HCT116 (cell line): Measurements from ENCODE around the gene SOX18. TPM values are rescaled to one million over a fixed set of nuclear protein-coding genes. Genes with fewer than 3 reads are reported as not detected.

Source experiments
- ATAC-seq: fragments of 200-7000 bp; cut with Tn5 transposase; 2 replicates; pipeline ENCODE4 v1.9.1; 2020; ENCODE audit warnings: mild to moderate bottlenecking, moderate library complexity
- BruUV-seq: library from RNA; stranded (reverse); fragments of 400-500 nt; replicated peaks from 2 replicates; lab custom pipeline; 2021; lab: Mats Ljungman, UMichigan
- CTCF ChIA-PET: fragments of 300-600 bp; sonication (Branson Sonifier 250); formaldehyde crosslinking; loops from one replicate; lab custom pipeline; 2021; ENCODE audit warnings: antibody characterized with exemption; lab: Charles Lee
- POLR2A ChIA-PET: fragments of 300-600, 350-600 bp; sonication (Branson Sonifier 250); formaldehyde crosslinking; loops from one replicate; lab custom pipeline; 2021; ENCODE audit warnings: antibody characterized with exemption; lab: Charles Lee
- RAD21 ChIA-PET, 2 experiments: fragments of 300-600 bp; sonication (Branson Sonifier 250); formaldehyde crosslinking; loops; one replicate each; lab custom pipeline; 2023; ENCODE audit warnings: low total read pairs in 2 of 2; ENCODE audit not compliant: uncharacterized antibody in 2 of 2, unreplicated experiment in 2 of 2, low non-redundant PET in 1 of 2; lab: Charles Lee
- DNase-seq: peaks from one replicate; pipeline ENCODE4 v3.0.0-alpha.2; 2010; ENCODE audit warnings: low read depth, low spot score
- H2AFZ ChIP-seq: fragments of 200-600 bp; shearing (Covaris generic), sonication (generic); 2 replicates; pipeline ENCODE4 v1.6.1; 2017; ENCODE audit warnings: low read depth, mixed run types, mixed read lengths, antibody characterized with exemption, low read length; ENCODE audit not compliant: poor library complexity, severe bottlenecking
- H3K27ac ChIP-seq: 2 replicates; pipeline ENCODE4 v1.5.1; 2012; ENCODE audit warnings: low read depth, low read length
- H3K27me3 ChIP-seq: fragments of 200-600 bp; sonication (generic); 2 replicates; pipeline ENCODE4 v1.6.1; 2016; ENCODE audit warnings: mixed run types, low read length, mixed read lengths; ENCODE audit not compliant: insufficient read depth
- H3K36me3 ChIP-seq, 2 experiments: fragments of 200-500 bp in 1 of 2; fragments of 200-600 bp in 1 of 2; sonication (Bioruptor generic) in 1 of 2; sonication (generic) in 1 of 2; 2 replicates each; pipeline versions ENCODE4 v1.5.1 to v1.6.1; 2014 to 2016; ENCODE audit warnings: low read length in 2 of 2, inconsistent platforms in 1 of 2, mixed read lengths in 1 of 2, mixed run types in 1 of 2; ENCODE audit not compliant: insufficient read depth in 2 of 2, control insufficient read depth in 1 of 2
- H3K4me1 ChIP-seq, 2 experiments: fragments of 200-600 bp in 1 of 2; sonication (generic) in 1 of 2; 2 replicates each; pipeline versions ENCODE4 v1.5.1 to v1.6.1; 2012 to 2017; ENCODE audit warnings: low read length in 2 of 2, inconsistent platforms in 1 of 2, mild to moderate bottlenecking in 1 of 2, mixed read lengths in 1 of 2, mixed run types in 1 of 2, moderate library complexity in 1 of 2; ENCODE audit not compliant: insufficient read depth in 2 of 2, control insufficient read depth in 1 of 2
- H3K4me2 ChIP-seq: fragments of 200-600 bp; sonication (generic); 2 replicates; pipeline ENCODE4 v1.6.1; 2017; ENCODE audit warnings: mixed run types, low read length, mixed read lengths
- H3K4me3 ChIP-seq, 2 experiments: fragments of 200-600 bp in 1 of 2; sonication (generic) in 1 of 2; replicated peaks in 1 of 2; 2 replicates each; pipeline ENCODE4 v1.5.1; 2011 to 2016; ENCODE audit warnings: low read length in 2 of 2, control low read depth in 1 of 2, low read depth in 1 of 2, mild to moderate bottlenecking in 1 of 2, mixed read lengths in 1 of 2, mixed run types in 1 of 2
- H3K79me2 ChIP-seq: fragments of 200-600 bp; sonication (generic); 2 replicates; pipeline ENCODE4 v1.6.1; 2017; ENCODE audit warnings: mild to moderate bottlenecking, mixed run types, low read length, moderate library complexity, mixed read lengths; ENCODE audit not compliant: insufficient read depth
- H3K9ac ChIP-seq: fragments of 200-600 bp; sonication (generic); 2 replicates; pipeline ENCODE4 v1.6.1; 2016; ENCODE audit warnings: low read length, mixed read lengths
- H3K9me2 ChIP-seq: fragments of 200-600 bp; sonication (generic), shearing (Covaris generic); 2 replicates; pipeline ENCODE4 v1.6.1; 2017; ENCODE audit warnings: mixed run types, mild to moderate bottlenecking, moderate library complexity; ENCODE audit not compliant: insufficient read depth
- H3K9me3 ChIP-seq, 2 experiments: fragments of 200-500 bp in 1 of 2; fragments of 200-600 bp in 1 of 2; sonication (Bioruptor generic) in 1 of 2; sonication (generic) in 1 of 2; 2 replicates each; pipeline ENCODE4 v1.6.1; 2014 to 2017; ENCODE audit warnings: low read length in 2 of 2, mixed read lengths in 2 of 2, inconsistent platforms in 1 of 2, low read depth in 1 of 2, mild to moderate bottlenecking in 1 of 2, mixed run types in 1 of 2, moderate library complexity in 1 of 2; ENCODE audit not compliant: control insufficient read depth in 1 of 2, insufficient read depth in 1 of 2
- H4K20me1 ChIP-seq: fragments of 200-600 bp; sonication (generic), shearing (Covaris generic); 2 replicates; pipeline ENCODE4 v1.6.1; 2017; ENCODE audit warnings: mixed run types, mild to moderate bottlenecking, moderate library complexity; ENCODE audit not compliant: insufficient read depth
- CTCF ChIP-seq, 3 experiments: fragments of 200-600 bp in 1 of 3; sonication (generic) in 1 of 3; IDR thresholded peaks in 2 of 3; conservative IDR thresholded peaks in 1 of 3; 2 replicates each; pipeline ENCODE4 v1.5.1; 2012 to 2017; ENCODE audit warnings: low read depth in 2 of 3, low read length in 2 of 3, antibody characterized with exemption in 1 of 3, borderline replicate concordance in 1 of 3, control low read depth in 1 of 3, mild to moderate bottlenecking in 1 of 3, mixed read lengths in 1 of 3, mixed run types in 1 of 3, moderate library complexity in 1 of 3; ENCODE audit not compliant: insufficient read depth in 1 of 3
- ELF1 ChIP-seq: IDR thresholded peaks from 2 replicates; pipeline ENCODE4 v1.6.1; 2012; ENCODE audit warnings: low read depth, borderline replicate concordance
- FOSL1 ChIP-seq: IDR thresholded peaks from 2 replicates; pipeline ENCODE4 v1.6.1; 2012; ENCODE audit warnings: low read depth
- JUND ChIP-seq: IDR thresholded peaks from 2 replicates; pipeline ENCODE4 v1.6.1; 2012
- POLR2A ChIP-seq: IDR thresholded peaks from 2 replicates; pipeline ENCODE4 v1.7.0; 2011; ENCODE audit warnings: borderline replicate concordance; ENCODE audit not compliant: insufficient read depth, insufficient read length; ENCODE audit errors: extremely low read depth
- SIN3A ChIP-seq: IDR thresholded peaks from 2 replicates; pipeline ENCODE4 v1.6.1; 2012; ENCODE audit warnings: low read depth
- intact Hi-C: fragments of 100-400 bp; cut with micrococcal nuclease; formaldehyde crosslinking; loops from 2 replicates; pipeline ENCODE4 v1.10.0; 2022
- total RNA-seq: library from RNA; stranded (reverse); gene quantifications from one replicate; pipeline ENCODE4 v1.2.1, GENCODE V29; 2021; ENCODE audit not compliant: unreplicated experiment

Gene SOX18
- total RNA-seq, 1 experiment from 2014 or later = 3.3 TPM

GRCh38 chr20:64045346-64046011 lies 4.0 kb downstream of the SOX18 start:
- H3K27me3 ChIP-seq = no peaks in the 10 kb centered on the region
- no TSS peak for BruUV-seq
- H3K4me3 ChIP-seq = no peak overlapping the region
- RAD21 ChIA-PET = no interaction called here
- H3K9ac ChIP-seq = peak overlapping the region; percentile 37; the same call in 1 of the 2 replicates
- POLR2A ChIA-PET = interaction anchor here (1.0 kb wide), 1 partner anchor 88 kb away, joined by 3 read pairs; no protein-coding TSS in a partner anchor
- no peaks in the 10 kb centered on the region for H3K9me2 ChIP-seq
- H3K79me2 ChIP-seq = no peaks in the 10 kb centered on the region
- TF ChIP-seq FOSL1 (no peak), SIN3A (no peak), CTCF (IDR thresholded peaks at IDR 0.05 in 2 of 3, conservative IDR thresholded peaks at IDR 0.05 in 1 of 3; ENCODE audit: borderline replicate concordance in 1 of 3, insufficient read depth in 1 of 3, low read depth in 2 of 3, low read length in 2 of 3) (no peak), ELF1 (no peak), JUND (no peak), POLR2A (no peak)
- no peak for DNase-seq
- peak; percentile 7; the same call in 1 of the 2 replicates for ATAC-seq
- H3K4me1 ChIP-seq = peaks cover 27 to 32% of the 10 kb centered on the region in 2 experiments
- H4K20me1 ChIP-seq = no peaks in the 10 kb centered on the region
- H2AFZ ChIP-seq = no peak overlapping the region
- intact Hi-C loops = no loop called here
- CTCF ChIA-PET = no interaction called here
- no peaks in the 10 kb centered on the region for H3K36me3 ChIP-seq
- H3K4me2 ChIP-seq = peak overlapping the region; percentile 59
- peak overlapping the region; percentile 48; the same call in 1 of the 2 replicates for H3K27ac ChIP-seq
- H3K9me3 ChIP-seq = no peaks in the 10 kb centered on the region
